BE2C (cell line): ENCODE results near the gene CDCA7L.

Experiments
- DNase-seq: peaks from one replicate; pipeline ENCODE4 v3.0.0-alpha.2; 2020
- H3K27me3 ChIP-seq: fragments of 250-450 bp; sonication (Bioruptor Pico); 2 replicates; pipeline ENCODE4 v1.5.1; 2020; ENCODE audit warnings: mild to moderate bottlenecking
- H3K36me3 ChIP-seq: fragments of 250-450 bp; sonication (Bioruptor Pico); 2 replicates; pipeline ENCODE4 v1.5.1; 2020; ENCODE audit warnings: mild to moderate bottlenecking
- H3K4me1 ChIP-seq: fragments of 250-450 bp; sonication (Bioruptor Pico); 2 replicates; pipeline ENCODE4 v1.5.1; 2020
- H3K4me3 ChIP-seq: 2 replicates; pipeline ENCODE4 v1.5.1; 2011; ENCODE audit warnings: low read depth, low read length
- H3K9me3 ChIP-seq: fragments of 250-450 bp; sonication (Bioruptor Pico); 2 replicates; pipeline ENCODE4 v1.5.1; 2020
- CTCF ChIP-seq: IDR thresholded peaks from 2 replicates; pipeline ENCODE4 v1.5.1; 2012; ENCODE audit warnings: mild to moderate bottlenecking, low read depth, low read length

Gene CDCA7L

GRCh38 chr7:21972397-21972784, 26.7 kb upstream of the CDCA7L start:
- TF ChIP-seq CTCF = no peak
- DNase-seq = no peak

GRCh38 chr7:21971780-21972396, 26.2 kb upstream of the CDCA7L start:
- H3K4me1 ChIP-seq = no peaks in the 10 kb centered on the region
- no peak for DNase-seq
- TF ChIP-seq CTCF = no peak
- no peak overlapping the region for H3K4me3 ChIP-seq
- H3K36me3 ChIP-seq = no peaks in the 10 kb centered on the region
- no peaks in the 10 kb centered on the region for H3K27me3 ChIP-seq
- H3K9me3 ChIP-seq = no peaks in the 10 kb centered on the region

More at GRCh38 chr7:21972397-21972784, 26.7 kb upstream of the CDCA7L start:
- no peaks in the 10 kb centered on the region for H3K4me1 ChIP-seq
- H3K4me3 ChIP-seq = no peak overlapping the region
- H3K36me3 ChIP-seq = no peaks in the 10 kb centered on the region
- no peaks in the 10 kb centered on the region for H3K27me3 ChIP-seq
- no peaks in the 10 kb centered on the region for H3K9me3 ChIP-seq

- DNase-seq = no peak
- Histone ChIP-seq H3K4me3 (no peak overlapping the region), H3K9me3 (no peaks in the 10 kb centered on the region), H3K4me1 (no peaks in the 10 kb centered on the region), H3K27me3 (no peaks in the 10 kb centered on the region), H3K36me3 (no peaks in the 10 kb centered on the region)
- no peak for TF ChIP-seq CTCF
Observed at GRCh38 chr7:21969822-21970221, 24.1 kb upstream of the CDCA7L start.

- no peak for DNase-seq
- Histone ChIP-seq H3K36me3 (no peaks in the 10 kb centered on the region), H3K4me1 (no peaks in the 10 kb centered on the region), H3K9me3 (no peaks in the 10 kb centered on the region), H3K4me3 (no peak overlapping the region), H3K27me3 (peaks cover 3% of the 10 kb centered on the region; the same call in 1 of the 2 replicates)
- TF ChIP-seq CTCF = no peak
Observed at GRCh38 chr7:21967598-21968003, 21.9 kb upstream of the CDCA7L start.

- H3K27me3 ChIP-seq = peaks cover 3% of the 10 kb centered on the region; the same call in 1 of the 2 replicates
- H3K36me3 ChIP-seq = no peaks in the 10 kb centered on the region
- TF ChIP-seq CTCF = no peak
- no peaks in the 10 kb centered on the region for H3K9me3 ChIP-seq
- no peaks in the 10 kb centered on the region for H3K4me1 ChIP-seq
- DNase-seq = no peak
- H3K4me3 ChIP-seq = no peak overlapping the region
Observed at GRCh38 chr7:21966271-21966670, 20.6 kb upstream of the CDCA7L start.

GRCh38 chr7:21965291-21965690, 19.6 kb upstream of the CDCA7L start:
- no peaks in the 10 kb centered on the region for H3K4me1 ChIP-seq
- no peaks in the 10 kb centered on the region for H3K36me3 ChIP-seq
- no peaks in the 10 kb centered on the region for H3K9me3 ChIP-seq
- H3K27me3 ChIP-seq = peaks cover 3% of the 10 kb centered on the region; the same call in 1 of the 2 replicates
- H3K4me3 ChIP-seq = no peak overlapping the region
- no peak for DNase-seq
- no peak for TF ChIP-seq CTCF
